Cardiac fibroblast (primary cell): ENCODE results near the gene SAAL1.

Experiments
- DNase-seq, 2 donors: peaks; one replicate each; pipeline versions ENCODE4 v3.0.0 to v3.0.0-alpha.2; 2010; ENCODE audit warnings: low read depth in 2 of 2
- H3K4me3 ChIP-seq, 2 donors: replicated peaks in 1 of 2; 1 replicate in 1 of 2; 2 replicates in 1 of 2; pipeline ENCODE4 v1.5.1; 2011; ENCODE audit warnings: low read depth in 2 of 2, low read length in 2 of 2, mild to moderate bottlenecking in 2 of 2, moderate library complexity in 1 of 2
- TF ChIP-seq, protein P1 (sequence below): IDR thresholded peaks from one replicate; pipeline ENCODE4 v1.5.1; 2011; ENCODE audit warnings: low read depth, mild to moderate bottlenecking, low read length, inconsistent platforms

SAAL1 gene

DNA sequence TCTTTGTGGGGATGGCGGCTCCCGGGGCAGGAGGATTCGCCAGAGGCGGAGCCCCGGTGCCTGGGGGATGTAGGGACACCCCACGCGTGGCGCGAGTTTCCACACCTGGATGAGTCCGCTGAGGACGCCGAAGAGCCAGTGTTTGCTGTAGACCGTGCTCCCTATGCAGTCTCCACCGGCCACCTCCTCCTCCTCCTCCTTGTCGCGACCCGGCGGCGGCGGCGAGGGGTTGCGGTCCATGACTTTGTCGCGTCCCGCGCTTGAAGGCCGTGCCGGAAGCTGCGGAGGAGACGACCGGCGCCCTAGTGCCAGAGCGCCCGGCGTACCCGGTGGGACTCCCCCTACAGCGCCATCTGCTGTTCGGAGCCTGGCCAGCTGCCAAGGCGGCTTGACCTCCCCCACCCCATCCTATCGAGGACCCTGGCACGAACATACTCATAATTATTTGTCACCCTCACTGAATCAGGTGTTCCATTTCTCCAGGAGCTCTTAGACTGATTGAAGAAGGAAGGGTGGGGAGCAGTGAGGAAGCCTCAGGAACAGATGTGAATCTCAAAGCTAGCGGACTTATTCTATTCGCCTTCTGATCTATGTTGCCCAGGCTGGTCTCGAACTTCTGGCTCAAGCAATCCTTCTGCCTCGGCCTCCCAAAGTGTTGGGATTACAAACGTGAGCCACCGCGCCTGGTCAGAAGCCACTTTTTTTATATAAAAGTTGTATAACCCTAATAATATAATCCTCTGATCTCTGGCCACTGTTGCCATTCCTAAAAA is at the start of gene SAAL1:
Gene SAAL1 (minus strand): TSS at position 281 of the 773 bp plus-strand sequence. CDS start 41 bp downstream, at position 240.
- peak; percentile 77 to 79 for DNase-seq
- peak within 1 kb of the TSS; percentile 81 to 98 for H3K4me3 ChIP-seq
- TF ChIP-seq, protein P1, sequence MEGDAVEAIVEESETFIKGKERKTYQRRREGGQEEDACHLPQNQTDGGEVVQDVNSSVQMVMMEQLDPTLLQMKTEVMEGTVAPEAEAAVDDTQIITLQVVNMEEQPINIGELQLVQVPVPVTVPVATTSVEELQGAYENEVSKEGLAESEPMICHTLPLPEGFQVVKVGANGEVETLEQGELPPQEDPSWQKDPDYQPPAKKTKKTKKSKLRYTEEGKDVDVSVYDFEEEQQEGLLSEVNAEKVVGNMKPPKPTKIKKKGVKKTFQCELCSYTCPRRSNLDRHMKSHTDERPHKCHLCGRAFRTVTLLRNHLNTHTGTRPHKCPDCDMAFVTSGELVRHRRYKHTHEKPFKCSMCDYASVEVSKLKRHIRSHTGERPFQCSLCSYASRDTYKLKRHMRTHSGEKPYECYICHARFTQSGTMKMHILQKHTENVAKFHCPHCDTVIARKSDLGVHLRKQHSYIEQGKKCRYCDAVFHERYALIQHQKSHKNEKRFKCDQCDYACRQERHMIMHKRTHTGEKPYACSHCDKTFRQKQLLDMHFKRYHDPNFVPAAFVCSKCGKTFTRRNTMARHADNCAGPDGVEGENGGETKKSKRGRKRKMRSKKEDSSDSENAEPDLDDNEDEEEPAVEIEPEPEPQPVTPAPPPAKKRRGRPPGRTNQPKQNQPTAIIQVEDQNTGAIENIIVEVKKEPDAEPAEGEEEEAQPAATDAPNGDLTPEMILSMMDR = peak; percentile 47

- TF ChIP-seq, protein P1 = no peak
- no peak for DNase-seq
- no peak overlapping the region for H3K4me3 ChIP-seq
These were observed 45.7 kb upstream of the SAAL1 start for GRCh38 chr11:18151581-18151980.

DNA sequence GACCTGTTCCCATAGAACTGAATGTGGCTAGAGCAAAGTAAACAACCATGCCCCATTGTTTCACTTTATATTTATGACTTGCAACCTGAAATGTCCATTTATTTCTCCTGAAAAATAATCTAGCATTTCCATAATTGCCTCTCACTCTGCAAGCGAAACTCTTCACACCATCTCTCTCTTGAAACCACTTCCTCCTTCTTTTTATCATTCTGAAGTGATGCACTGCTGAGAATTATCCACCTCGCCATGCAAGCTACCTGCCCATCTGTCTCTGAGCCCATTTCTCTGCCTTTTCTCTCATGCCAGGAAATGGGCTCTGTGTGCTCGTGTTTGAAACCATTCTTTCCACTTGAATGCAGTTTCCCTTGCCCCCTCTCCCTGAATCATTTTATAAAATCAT is 40.0 kb upstream of the SAAL1 start:
- H3K4me3 ChIP-seq = no peak overlapping the region
- no peak for DNase-seq
- TF ChIP-seq, protein P1 = no peak

DNA sequence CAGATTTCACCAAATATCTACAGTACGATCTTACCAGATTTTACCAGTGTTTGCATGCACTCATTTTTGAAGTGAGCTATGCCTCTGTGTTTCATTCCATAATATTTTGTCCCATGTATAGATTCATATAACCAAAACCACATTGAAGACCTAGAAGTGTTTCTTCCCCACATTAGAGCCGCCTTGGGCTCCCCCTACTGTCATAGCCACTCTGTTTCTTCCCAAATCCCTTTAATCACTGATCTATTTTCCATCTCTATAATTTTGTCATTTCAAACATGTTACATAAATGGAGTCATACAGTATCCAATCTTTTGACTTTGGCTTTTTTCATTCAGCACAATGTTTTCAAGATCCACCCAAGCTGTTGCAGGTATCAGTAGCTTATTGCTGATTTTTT is 39.1 kb upstream of the SAAL1 start:
- TF ChIP-seq, protein P1 = peak; percentile 34
- H3K4me3 ChIP-seq = no peak overlapping the region
- DNase-seq = peak in 1 of 2 donors; percentile 7

DNA sequence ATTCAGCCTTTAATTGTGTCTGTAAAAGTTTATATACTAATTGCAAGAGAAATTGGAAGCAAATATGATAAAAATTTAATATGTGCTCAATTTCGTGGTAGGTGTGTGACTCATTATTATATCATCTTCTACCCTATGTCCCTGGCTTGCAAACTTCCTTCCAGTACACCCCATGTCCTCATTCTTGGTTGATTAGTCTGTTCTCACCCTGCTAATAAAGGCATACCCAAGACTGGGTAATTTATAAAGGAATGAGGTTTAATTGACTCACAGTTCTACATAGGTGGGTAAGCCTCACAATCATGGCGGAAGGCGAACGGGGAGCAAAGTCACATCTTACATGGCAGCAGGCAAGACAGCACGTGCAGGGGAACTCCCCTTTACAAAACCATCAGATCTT is 38.4 kb upstream of the SAAL1 start:
- TF ChIP-seq, protein P1 = no peak
- DNase-seq = peak in 1 of 2 donors; percentile 40

DNA sequence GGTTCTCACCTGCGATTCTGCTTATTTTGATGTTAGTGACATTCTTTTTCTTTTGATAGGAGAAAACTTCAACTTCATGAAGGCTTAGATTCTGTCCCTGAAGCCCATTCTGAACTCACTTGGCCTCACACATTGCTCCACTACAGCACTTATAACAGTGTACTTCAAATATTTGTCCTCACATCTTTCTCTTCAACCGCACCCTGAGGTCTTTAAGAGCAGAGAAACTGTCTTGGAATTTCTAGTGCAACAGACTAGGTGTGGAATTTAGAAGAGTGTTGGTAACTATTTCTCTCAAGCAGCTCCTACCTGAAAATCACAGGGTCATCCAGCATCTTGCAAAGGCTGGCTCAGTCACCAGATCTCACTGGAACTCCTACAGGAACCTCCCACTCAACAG is 34.3 kb upstream of the SAAL1 start:
- H3K4me3 ChIP-seq = no peak overlapping the region
- DNase-seq = no peak
- TF ChIP-seq, protein P1 = no peak

More for the DNA sequence above, 38.4 kb upstream of the SAAL1 start:
- no peak overlapping the region for H3K4me3 ChIP-seq
